GM20431 (cell line): Measurements from ENCODE around the gene COLEC12.

Source experiments
- in situ Hi-C: fragments of 300-500 bp; cut with MseI, MboI; formaldehyde crosslinking; loops from one replicate; pipeline ENCODE4 v1.15.0; 2020; ENCODE audit warnings: low sequenced_read_pairs; ENCODE audit not compliant: unreplicated experiment

Gene COLEC12

GRCh38 chr18:449374-449773 lies 51.1 kb downstream of the COLEC12 start:
- in situ Hi-C loops = no loop called here

DNA sequence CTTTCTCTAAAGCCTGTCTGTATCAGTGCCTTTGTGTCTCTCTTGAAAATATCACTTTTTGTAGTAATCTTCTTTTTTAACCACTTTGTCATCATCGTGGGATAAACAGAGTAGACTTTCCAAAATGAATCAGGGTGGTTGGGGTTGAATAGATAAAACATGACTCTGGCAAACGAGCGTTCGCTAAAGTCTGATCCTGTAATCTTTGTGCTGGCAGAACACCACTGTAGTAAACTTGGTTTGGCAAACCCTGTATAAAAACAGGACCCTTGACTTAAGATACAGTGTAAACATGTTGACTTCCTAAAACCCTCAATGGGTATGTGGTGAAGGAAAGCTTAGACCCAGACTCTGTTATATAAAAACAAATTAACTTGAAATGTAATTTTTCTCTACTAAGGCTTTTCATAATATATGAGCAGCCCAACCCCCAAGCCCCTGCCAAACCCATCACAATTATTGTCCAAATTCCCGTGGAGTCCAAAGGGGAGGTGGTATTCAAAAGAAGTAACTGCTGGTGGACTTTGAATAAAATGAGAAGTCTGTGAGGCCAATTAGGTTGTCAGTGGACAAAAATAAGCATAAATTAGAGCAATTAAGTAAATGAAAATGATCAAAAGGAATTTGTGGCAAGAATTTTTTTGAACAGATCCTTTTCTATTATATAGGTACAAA lies 52.2 kb downstream of the COLEC12 start:
- in situ Hi-C loops = no loop called here

DNA sequence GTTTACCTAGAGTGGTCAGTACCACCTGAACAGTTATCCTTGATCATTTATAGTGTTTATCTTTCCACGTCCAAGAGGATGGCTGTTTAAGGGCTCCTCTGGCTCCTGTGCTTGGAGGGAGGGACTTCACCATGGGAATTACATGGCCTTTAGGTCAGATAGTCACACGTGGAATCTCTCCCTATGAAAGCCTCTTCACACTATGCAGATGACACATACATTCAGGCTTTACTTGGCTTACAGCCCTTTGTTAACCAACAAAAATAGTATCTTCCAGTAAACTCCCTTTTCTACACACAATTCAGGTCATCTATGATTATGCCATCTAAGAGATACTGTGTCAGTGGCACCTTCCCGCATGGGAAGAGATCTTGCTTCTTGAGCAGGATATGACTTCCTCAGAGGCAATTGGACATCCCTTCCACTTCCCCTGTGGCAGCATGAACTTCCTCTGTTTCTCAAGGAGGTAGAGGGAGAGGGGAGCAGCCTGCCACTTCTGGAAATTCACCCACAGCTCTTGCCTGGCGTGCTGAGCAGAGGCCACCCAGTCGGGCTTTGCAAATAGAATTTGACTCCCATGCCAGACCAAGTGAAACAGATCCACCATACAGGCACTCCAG lies 53.5 kb downstream of the COLEC12 start:
- in situ Hi-C loops = no loop called here

DNA sequence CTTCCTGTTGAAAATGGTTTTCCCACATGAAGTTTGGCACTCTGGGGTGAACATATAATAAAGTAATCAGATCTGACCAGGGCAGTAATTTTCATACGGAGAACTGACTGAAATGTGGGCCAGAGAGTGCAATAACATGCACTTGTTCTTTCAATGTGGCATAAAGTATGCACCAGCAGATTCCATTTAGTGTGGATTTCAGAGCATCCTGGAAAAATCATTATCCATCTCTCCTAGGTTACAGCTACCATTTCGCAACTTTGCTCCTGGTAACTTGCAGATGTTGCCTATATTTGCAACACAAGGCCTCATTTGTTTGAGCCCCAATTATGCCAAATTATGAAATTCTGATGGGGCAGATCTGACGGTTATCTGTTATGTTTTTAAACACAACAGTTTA lies 55.4 kb downstream of the COLEC12 start:
- in situ Hi-C loops = no loop called here

GRCh38 chr18:438571-438970 lies 61.9 kb downstream of the COLEC12 start:
- in situ Hi-C loops = no loop called here

- in situ Hi-C loops = no loop called here
Measured at GRCh38 chr18:435940-436339, 64.6 kb downstream of the COLEC12 start.

DNA sequence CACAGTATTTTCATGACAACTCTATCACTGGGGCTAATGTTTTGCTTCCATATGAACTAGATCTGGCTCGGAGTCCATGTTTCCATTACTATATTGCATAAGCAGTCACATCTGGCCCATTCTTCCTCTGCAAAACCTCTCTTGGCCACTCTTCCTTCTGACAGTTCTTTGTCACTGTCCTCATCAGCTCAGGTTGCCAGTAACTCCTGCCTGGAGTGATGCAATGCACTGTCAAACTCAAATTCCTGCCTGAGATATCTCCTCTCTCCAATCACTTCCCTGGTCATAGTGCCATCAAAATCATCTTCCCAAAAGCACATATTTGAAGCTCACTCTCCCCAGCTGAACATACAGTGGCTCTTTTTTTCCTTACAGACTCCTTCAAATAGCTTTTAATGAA lies 66.1 kb downstream of the COLEC12 start:
- in situ Hi-C loops = no loop called here

- in situ Hi-C loops = no loop called here
Measured at GRCh38 chr18:433960-434359, 66.5 kb downstream of the COLEC12 start.

- in situ Hi-C loops = no loop called here
Measured at GRCh38 chr18:433298-433697, 67.2 kb downstream of the COLEC12 start.

DNA sequence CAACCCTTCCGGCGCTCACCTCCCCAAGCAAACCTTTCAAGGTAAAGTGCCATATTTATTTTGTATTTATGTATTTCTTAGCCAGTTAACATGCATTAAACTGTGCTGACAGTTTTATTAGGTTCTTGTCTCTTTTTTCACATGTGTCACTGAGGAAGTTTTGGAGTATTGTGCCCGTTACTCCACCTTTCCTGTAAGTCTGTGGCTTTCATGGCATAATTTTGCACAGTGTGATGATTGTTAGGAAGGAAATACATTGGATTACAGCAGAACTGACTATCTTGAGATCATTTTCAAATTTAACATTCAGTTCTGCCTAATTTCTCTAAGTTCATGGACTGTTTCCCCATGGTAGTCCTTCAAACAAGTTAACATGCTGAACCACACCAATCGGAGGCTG lies 67.7 kb downstream of the COLEC12 start:
- in situ Hi-C loops = no loop called here

GRCh38 chr18:429030-429429 lies 71.5 kb downstream of the COLEC12 start:
- in situ Hi-C loops = no loop called here

GRCh38 chr18:427005-427404 lies 73.5 kb downstream of the COLEC12 start:
- in situ Hi-C loops = no loop called here

DNA sequence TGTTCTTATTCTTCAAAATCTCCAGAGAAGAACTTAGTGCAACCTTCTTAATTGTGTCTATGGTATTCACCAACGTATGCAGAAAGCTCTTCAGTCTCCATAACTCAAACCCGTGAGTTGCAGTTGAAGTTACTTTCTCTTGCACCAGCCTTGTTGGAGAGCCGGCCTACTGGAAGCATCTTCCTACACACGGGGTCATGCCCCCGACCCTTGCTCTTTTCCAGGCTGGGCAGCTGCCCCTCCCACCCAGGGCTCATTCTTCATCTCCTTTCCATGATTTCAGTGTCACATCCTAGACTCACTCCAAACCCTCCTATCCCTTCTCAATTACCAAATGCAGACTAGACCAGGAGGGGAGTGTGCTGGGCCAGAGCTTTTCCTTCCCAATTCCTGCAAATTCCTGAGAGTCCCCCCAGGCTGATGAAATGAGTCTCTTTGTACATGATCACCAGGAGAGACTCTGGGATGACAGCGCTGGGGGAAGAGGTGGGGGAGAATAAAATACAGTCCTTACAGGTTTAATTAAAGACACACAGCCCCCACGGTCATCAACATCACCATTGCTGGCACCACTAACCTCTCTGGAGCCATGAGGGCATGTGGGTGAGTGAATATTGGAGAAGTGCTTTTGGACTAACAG lies 75.3 kb downstream of the COLEC12 start:
- in situ Hi-C loops = no loop called here

DNA sequence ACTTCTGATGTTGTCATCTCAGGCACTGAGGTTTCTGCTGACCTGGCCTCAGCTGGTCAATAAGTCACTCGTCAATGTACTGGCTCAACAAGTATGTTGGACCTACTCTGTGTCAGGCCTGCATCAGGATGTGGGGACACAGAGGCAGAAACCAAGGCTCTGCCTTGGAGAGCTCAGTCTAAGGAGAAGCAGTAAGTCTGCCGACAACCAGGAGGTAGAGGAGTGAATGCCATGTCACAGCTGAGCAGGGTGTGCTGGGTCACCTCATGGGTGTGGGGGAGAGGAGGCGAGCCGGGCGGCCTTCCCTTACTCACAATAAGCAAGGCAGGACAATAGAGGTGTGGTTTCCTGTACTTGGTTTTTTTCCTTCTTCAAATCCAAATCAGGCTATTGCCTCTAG lies 75.8 kb downstream of the COLEC12 start:
- in situ Hi-C loops = no loop called here

DNA sequence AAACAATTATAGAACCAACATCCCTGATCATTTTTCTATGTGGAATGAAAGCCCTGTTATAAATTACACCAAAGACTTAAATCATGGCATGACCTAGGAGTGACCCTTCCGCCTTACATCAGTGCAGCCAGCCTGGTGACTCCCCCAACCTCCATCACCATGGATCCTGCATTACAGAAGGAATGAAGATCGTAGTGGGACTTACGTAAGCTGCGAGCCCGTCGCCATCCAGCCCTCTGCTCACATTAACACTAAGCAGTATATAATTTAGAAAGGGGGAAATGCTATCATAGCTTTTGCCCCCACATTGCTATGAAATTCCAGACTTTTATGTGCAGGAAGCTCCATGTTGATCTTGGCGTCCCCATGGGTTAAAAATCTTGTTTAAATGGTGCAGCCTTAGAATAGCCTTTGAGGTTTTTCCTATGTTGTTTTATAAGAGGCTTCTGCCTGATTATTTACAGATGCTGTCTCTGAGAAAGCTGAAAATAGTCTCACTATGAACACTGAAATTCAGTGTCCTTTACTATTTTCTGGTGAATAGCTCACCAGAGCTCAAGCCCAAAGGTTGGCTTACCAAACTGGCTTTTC lies 76.3 kb downstream of the COLEC12 start:
- in situ Hi-C loops = no loop called here

DNA sequence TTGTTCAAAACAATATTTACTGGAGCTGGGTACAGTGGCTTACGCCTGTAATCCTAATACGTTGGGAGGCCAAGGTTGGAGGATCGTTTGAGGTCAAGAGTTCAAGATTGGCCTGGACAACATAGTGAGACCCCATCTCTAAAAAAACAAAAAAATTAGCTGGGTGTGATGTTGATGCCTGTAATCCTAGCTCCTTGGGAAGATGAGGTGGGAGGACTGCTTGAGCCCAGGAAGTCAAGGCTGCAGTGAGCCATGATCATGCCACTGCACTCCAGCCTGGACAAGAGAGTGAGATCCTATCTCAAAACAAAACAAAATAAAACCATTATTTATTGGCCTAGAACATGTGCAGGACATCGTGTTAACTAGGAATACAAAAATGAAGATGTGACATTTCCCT lies 77.5 kb downstream of the COLEC12 start:
- in situ Hi-C loops = no loop called here

DNA sequence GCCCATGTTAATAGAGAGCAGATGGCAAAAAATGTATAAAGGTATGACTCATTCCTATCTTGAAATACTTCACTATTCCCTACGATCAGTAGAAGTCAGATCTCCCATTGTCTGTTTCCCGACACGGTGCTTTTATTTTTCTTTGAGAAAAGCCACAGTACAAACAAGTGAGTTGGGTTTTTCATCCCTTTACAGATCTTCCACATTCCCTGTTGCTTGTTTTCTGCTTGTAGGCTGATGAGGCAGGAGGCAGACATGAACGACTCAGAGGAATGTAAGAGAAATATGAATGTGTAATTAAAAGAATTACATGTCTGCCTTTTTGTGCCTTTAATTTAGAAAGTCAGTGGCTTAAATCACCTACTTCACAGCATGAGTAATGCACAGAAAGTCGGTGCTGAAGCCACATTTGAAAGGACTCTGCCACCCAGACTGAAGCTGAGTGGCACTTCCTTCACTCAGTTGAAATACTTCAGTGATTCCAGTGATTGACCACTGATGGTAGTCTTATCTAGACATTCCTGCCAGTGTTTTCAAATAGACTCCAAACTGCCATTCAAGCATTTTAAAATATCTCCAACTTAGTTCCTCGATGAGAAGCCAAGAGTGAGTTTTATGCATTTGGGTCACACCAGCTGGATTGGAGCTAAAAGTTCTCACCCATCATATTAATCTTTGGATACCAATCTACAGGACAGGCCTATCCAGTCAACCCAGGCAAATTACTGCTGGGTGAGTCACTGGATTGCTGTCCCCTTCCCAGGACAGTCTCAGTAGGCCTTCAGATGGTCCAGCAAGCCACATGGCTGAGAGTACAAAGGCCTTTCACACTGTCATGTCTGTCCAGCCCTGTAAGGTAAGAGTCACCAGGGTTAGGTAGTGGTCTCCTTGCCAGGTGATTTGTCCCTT lies 79.0 kb downstream of the COLEC12 start:
- in situ Hi-C loops = no loop called here

GRCh38 chr18:420661-421246 lies 79.7 kb downstream of the COLEC12 start:
- in situ Hi-C loops = no loop called here

GRCh38 chr18:419541-420175 lies 80.8 kb downstream of the COLEC12 start:
- in situ Hi-C loops = no loop called here
